K562 (cell line): Measurements from ENCODE around the gene GAMT. TPM values are rescaled to one million over a fixed set of nuclear protein-coding genes. Genes with fewer than 3 reads are reported as not detected.

Source experiments
- CEBPZ ChIP-seq: fragments of 150-350 bp; IDR thresholded peaks from 2 replicates; pipeline ENCODE4 v1.6.1; 2014; ENCODE audit warnings: low read depth, mild to moderate bottlenecking, low read length, borderline replicate concordance
- COPS2 ChIP-seq: fragments of 450-650 bp; conservative IDR thresholded peaks from 2 replicates; pipeline ENCODE4 v1.6.1; 2016; ENCODE audit warnings: mild to moderate bottlenecking, moderate library complexity
- E2F4 ChIP-seq: sonication (generic); formaldehyde crosslinking; IDR thresholded peaks from 2 replicates; pipeline ENCODE4 v1.8.0; 2022; ENCODE audit warnings: mild to moderate bottlenecking, low read depth, missing genetic modification reagents
- FOSL1 ChIP-seq: fragments of 200-800 bp; sonication (Bioruptor generic); conservative IDR thresholded peaks from 2 replicates; pipeline ENCODE4 v1.6.1; 2016; ENCODE audit warnings: missing genetic modification characterization, missing compliant biosample characterization
- FOXK2 ChIP-seq, 2 experiments: fragments of 450-650 bp; IDR thresholded peaks in 1 of 2; conservative IDR thresholded peaks in 1 of 2; 2 replicates each; pipeline ENCODE4 v1.6.1; 2016; ENCODE audit warnings: low read depth in 2 of 2, mild to moderate bottlenecking in 1 of 2
- KAT7 ChIP-seq: sonication (generic); formaldehyde crosslinking; IDR thresholded peaks from 2 replicates; pipeline ENCODE4 v1.8.0; 2022; ENCODE audit warnings: missing genetic modification reagents, mild to moderate bottlenecking, borderline replicate concordance
- LCOR ChIP-seq: sonication (generic); formaldehyde crosslinking; IDR thresholded peaks from 2 replicates; pipeline ENCODE4 v1.8.0; 2022; ENCODE audit warnings: mild to moderate bottlenecking, missing genetic modification reagents
- RB1 ChIP-seq: fragments of 450-650 bp; IDR thresholded peaks from 2 replicates; pipeline ENCODE4 v1.6.1; 2017; ENCODE audit warnings: low read depth, mild to moderate bottlenecking
- SP1 ChIP-seq: sonication (generic); formaldehyde crosslinking; IDR thresholded peaks from 2 replicates; pipeline ENCODE4 v1.8.1; 2022; ENCODE audit warnings: mild to moderate bottlenecking, missing genetic modification reagents
- TBL1XR1 ChIP-seq, 2 experiments: IDR thresholded peaks; 2 replicates each; pipeline ENCODE4 v1.6.1; 2012; ENCODE audit warnings: improper control_type of control experiment in 2 of 2, low read length in 2 of 2, mild to moderate bottlenecking in 1 of 2
- TBP ChIP-seq: optimal IDR thresholded peaks from 2 replicates; pipeline ENCODE3; 2011; ENCODE audit warnings: low read depth, low read length, improper control_type of control experiment
- TGIF2 ChIP-seq: sonication (generic); formaldehyde crosslinking; IDR thresholded peaks from 2 replicates; pipeline ENCODE4 v1.8.1; 2022; ENCODE audit warnings: mild to moderate bottlenecking, missing genetic modification reagents, moderate library complexity
- UBTF ChIP-seq, 2 experiments: IDR thresholded peaks; 2 replicates each; pipeline ENCODE4 v1.6.1; 2012; ENCODE audit warnings: improper control_type of control experiment in 2 of 2, low read depth in 2 of 2, low read length in 2 of 2, borderline replicate concordance in 1 of 2
- ZFX ChIP-seq: sonication (generic); formaldehyde crosslinking; IDR thresholded peaks from 2 replicates; pipeline ENCODE4 v1.8.0; 2022; ENCODE audit warnings: mild to moderate bottlenecking, missing genetic modification reagents, moderate library complexity
- ZNF134 ChIP-seq: fragments of 250-450 bp; sonication (Bioruptor Pico); conservative IDR thresholded peaks from 2 replicates; pipeline ENCODE4 v1.4.0; 2020
- ZNF639 ChIP-seq, 2 experiments: fragments of 200-800 bp in 1 of 2; sonication (Bioruptor generic) in 1 of 2; sonication (generic) in 1 of 2; formaldehyde crosslinking in 1 of 2; IDR thresholded peaks in 1 of 2; conservative IDR thresholded peaks in 1 of 2; 2 replicates each; pipeline versions ENCODE4 v1.5.0 to v1.6.1; 2016 to 2020; ENCODE audit warnings: missing compliant biosample characterization in 1 of 2, missing genetic modification characterization in 1 of 2, missing genetic modification reagents in 1 of 2
- ZNF778 ChIP-seq: fragments of 450-650 bp; formaldehyde crosslinking; IDR thresholded peaks from 2 replicates; pipeline ENCODE4 v1.4.0; 2020; ENCODE audit warnings: mild to moderate bottlenecking, moderate library complexity
- polyA plus RNA-seq, 8 experiments: library from polyadenylated mRNA; depleted of rRNA in 4 of 8; stranded (reverse) in 5 of 8; unstranded in 3 of 8; fragments of >200 nt; fragmentation: Nextera tagmentation in 2 of 8; fragmentation: Illumina TruSeq in 1 of 8; extraction: Ambion mirVana in 2 of 8; extraction: Trizol in 1 of 8; gene quantifications; 2 replicates each; pipeline versions ENCODE4 v1.2.1 to v1.2.3, GENCODE V29; 2011 to 2014; ENCODE audit warnings: inconsistent platforms in 1 of 8, missing spikeins in 1 of 8
- total RNA-seq, 7 experiments: library from RNA; depleted of rRNA in 6 of 7; stranded (reverse); fragments of >200 nt in 6 of 7; fragmentation: Illumina TruSeq in 2 of 7; extraction: Trizol in 2 of 7; gene quantifications; 2 replicates each; pipeline versions ENCODE4 v1.2.1 to v1.2.3, GENCODE V29; 2011 to 2021; ENCODE audit warnings: low replicate concordance in 1 of 7

GAMT gene
- total and polyA plus RNA-seq, 9 of the 15 experiments (the other 6 are each of a cell fraction or from before 2014, with no cell fraction given): 1.3 to 35.3 (median 27.2) TPM

- TF ChIP-seq UBTF (IDR thresholded peaks at IDR 0.05; ENCODE audit: borderline replicate concordance in 1 of 2, low read depth in 2 of 2, low read length in 2 of 2): no peak
- TF ChIP-seq ZNF778 (CRISPR knock-in tag): no peak
- TF ChIP-seq ZNF639 (CRISPR knock-in tag; conservative IDR thresholded peaks at IDR 0.05 in 1 of 2, IDR thresholded peaks at IDR 0.05 in 1 of 2): no peak
- TF ChIP-seq TBP: no peak
- TF ChIP-seq ZNF134 (CRISPR knock-in tag): no peak
- no peak for TF ChIP-seq TBL1XR1 (IDR thresholded peaks at IDR 0.05; ENCODE audit: low read length in 2 of 2)
- peak; percentile 52 for TF ChIP-seq ZFX (CRISPR knock-in tag)
- peak; percentile 75; the same call in 1 of the 2 replicates for TF ChIP-seq LCOR (CRISPR knock-in tag)
- no peak for TF ChIP-seq FOXK2 (conservative IDR thresholded peaks at IDR 0.05 in 1 of 2, IDR thresholded peaks at IDR 0.05 in 1 of 2; ENCODE audit: low read depth in 2 of 2)
- TF ChIP-seq SP1 (CRISPR knock-in tag): 0 out of 2 replicates have a peak, but pooled peaks have one; percentile 35
- TF ChIP-seq COPS2: no peak
- no peak for TF ChIP-seq FOSL1 (tag)
- peak; percentile 91 for TF ChIP-seq TGIF2 (CRISPR knock-in tag)
- no peak for TF ChIP-seq CEBPZ
- TF ChIP-seq KAT7: peak; percentile 74; the same call in 1 of the 2 replicates
- 0 out of 2 replicates have a peak, but pooled peaks have one; percentile 12 for TF ChIP-seq E2F4 (CRISPR knock-in tag)
- peak; percentile 39; the same call in 1 of the 2 replicates for TF ChIP-seq RB1
Observed at GRCh38 chr19:1446713-1447481, 45.6 kb upstream of the GAMT start (continued).
